ENCODE measurements around the gene SCPEP1.

The SCPEP1 gene

DNA sequence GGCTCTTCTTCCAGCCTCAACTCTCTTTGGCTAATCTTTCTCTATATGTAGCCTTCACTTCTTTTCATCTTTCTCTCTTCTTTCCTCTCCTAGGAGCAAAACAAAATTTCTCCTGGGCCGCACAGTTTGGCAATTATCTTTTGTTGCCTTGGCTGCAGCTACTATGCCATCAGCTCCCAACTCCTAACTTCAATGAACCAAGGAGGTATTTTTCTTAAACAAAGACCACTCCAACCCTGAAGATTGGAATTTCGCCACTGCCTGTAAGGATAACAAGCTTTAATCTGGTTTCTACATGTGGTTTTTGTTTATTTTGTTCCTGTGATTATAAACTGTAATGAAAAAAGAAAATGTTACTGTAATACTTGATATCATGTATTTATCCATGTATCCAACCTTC is 2.3 kb upstream of the SCPEP1 start:
- TF ChIP-seq TCF12 (IDR thresholded peaks at IDR 0.05; ENCODE audit: low read depth) = no peak
- TF ChIP-seq EGR1 (IDR thresholded peaks at IDR 0.05) = no peak
- no peak for TF ChIP-seq TAF1 (IDR thresholded peaks at IDR 0.05; ENCODE audit: low read depth)
- no peak for TF ChIP-seq EP300 (IDR thresholded peaks at IDR 0.05; ENCODE audit: borderline replicate concordance)
- no peak for TF ChIP-seq RAD21 (IDR thresholded peaks at IDR 0.05; ENCODE audit: low read depth)
- TF ChIP-seq CREB1 (IDR thresholded peaks at IDR 0.05; ENCODE audit: low read depth) = no peak
- no peak for TF ChIP-seq YY1 (IDR thresholded peaks at IDR 0.05; ENCODE audit: low read depth)
- no peak for TF ChIP-seq ZBTB7A (IDR thresholded peaks at IDR 0.05; ENCODE audit: low read depth)
- TF ChIP-seq, protein P1, sequence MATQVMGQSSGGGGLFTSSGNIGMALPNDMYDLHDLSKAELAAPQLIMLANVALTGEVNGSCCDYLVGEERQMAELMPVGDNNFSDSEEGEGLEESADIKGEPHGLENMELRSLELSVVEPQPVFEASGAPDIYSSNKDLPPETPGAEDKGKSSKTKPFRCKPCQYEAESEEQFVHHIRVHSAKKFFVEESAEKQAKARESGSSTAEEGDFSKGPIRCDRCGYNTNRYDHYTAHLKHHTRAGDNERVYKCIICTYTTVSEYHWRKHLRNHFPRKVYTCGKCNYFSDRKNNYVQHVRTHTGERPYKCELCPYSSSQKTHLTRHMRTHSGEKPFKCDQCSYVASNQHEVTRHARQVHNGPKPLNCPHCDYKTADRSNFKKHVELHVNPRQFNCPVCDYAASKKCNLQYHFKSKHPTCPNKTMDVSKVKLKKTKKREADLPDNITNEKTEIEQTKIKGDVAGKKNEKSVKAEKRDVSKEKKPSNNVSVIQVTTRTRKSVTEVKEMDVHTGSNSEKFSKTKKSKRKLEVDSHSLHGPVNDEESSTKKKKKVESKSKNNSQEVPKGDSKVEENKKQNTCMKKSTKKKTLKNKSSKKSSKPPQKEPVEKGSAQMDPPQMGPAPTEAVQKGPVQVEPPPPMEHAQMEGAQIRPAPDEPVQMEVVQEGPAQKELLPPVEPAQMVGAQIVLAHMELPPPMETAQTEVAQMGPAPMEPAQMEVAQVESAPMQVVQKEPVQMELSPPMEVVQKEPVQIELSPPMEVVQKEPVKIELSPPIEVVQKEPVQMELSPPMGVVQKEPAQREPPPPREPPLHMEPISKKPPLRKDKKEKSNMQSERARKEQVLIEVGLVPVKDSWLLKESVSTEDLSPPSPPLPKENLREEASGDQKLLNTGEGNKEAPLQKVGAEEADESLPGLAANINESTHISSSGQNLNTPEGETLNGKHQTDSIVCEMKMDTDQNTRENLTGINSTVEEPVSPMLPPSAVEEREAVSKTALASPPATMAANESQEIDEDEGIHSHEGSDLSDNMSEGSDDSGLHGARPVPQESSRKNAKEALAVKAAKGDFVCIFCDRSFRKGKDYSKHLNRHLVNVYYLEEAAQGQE (IDR thresholded peaks at IDR 0.05; ENCODE audit: low read depth) = no peak
- TF ChIP-seq NFIC (IDR thresholded peaks at IDR 0.05) = no peak

DNA sequence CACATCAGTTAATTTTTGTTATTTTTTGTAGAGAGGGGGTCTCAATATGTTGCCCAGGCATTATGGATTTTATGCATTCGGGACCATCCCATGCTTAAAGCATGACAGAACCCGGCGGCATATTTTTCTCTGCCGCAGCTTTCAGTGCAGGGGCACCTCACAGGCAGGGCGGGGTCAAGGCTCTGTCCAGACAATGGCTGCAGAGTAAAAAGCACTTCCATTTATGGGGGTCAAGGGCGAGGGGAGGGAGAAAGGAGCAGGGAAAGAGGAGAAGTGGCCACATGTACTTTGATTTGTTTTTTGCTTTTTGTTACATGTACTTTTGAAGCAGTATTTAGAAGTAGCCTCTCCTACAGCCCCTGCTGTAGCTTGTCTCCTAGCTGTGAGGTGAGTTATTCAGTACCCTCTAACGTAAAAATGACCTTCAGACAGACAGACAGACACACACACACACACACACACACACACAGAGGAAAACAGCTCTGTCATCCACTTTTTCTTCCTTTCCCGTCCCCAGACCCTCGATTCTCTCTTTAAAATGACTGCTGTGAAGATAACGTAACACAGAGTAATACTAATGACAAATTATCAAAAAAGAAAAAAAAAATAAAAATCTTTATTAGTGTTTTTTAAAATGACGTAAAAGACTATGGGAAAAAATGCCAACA is 856 bp upstream of the SCPEP1 start:
- TF ChIP-seq CEBPB (IDR thresholded peaks at IDR 0.05) (no peak), TCF12 (IDR thresholded peaks at IDR 0.05; ENCODE audit: low read depth) (no peak), EGR1 (IDR thresholded peaks at IDR 0.05) (no peak), ZBTB7A (IDR thresholded peaks at IDR 0.05; ENCODE audit: low read depth) (no peak), NFIC (IDR thresholded peaks at IDR 0.05) (no peak), EP300 (IDR thresholded peaks at IDR 0.05; ENCODE audit: borderline replicate concordance) (no peak)
- TF ChIP-seq, protein P2, sequence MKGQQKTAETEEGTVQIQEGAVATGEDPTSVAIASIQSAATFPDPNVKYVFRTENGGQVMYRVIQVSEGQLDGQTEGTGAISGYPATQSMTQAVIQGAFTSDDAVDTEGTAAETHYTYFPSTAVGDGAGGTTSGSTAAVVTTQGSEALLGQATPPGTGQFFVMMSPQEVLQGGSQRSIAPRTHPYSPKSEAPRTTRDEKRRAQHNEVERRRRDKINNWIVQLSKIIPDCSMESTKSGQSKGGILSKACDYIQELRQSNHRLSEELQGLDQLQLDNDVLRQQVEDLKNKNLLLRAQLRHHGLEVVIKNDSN (IDR thresholded peaks at IDR 0.05) = no peak

DNA sequence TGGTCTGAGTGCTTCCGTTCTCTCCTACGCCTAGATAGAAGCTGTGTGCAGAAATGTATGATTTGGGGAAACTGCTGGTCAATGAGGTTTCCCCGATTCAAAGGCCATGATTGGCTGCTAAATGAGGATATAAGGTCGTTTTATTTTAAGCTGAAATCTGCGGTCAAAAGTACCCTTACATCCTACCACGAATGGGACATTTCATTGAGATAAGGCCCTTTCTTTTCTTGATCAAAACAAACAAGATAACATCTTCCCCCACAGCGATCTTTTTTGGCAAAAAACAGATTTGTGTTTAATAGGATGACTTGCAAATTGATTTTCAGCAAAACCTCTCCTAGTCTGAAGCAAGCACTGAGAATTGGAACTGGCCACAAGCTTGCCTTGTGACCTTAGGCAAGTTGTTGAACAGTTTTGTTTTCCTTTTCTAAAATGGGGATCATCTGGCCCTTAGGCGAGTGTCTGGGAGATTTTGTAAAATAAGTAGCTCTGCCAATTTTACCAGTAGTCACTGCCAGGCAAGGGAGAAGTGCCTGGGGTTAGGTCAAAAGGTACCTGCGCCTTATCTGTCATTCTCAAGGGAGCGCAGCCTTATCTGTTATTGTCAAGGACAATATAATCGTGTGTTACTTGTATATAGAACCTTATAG is 635 bp downstream of the SCPEP1 start:
- TF ChIP-seq TEAD4 (IDR thresholded peaks at IDR 0.05) = no peak
- TF ChIP-seq EGR1 (IDR thresholded peaks at IDR 0.05) = no peak

DNA sequence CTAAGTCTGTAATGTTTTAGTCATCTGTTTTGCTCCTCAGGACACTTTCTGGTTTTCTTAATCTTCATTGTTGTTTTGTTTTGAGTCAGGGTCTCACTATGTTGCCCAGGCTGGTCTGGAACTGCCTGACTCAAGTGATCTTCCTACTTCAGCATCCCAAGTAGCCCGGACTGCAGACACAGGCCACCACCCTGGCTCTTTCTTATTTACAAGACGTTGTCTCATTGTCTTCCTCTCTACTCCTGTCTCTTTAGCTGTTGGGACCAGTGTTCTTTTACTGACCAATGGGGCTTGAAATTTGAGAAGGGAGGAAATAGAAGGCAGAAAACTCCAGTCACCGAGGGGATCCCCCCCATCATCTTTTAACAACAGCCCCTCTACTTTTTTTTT is 1.2 kb downstream of the SCPEP1 start:
- TF ChIP-seq TEAD4 (IDR thresholded peaks at IDR 0.05) (no peak), TAF1 (IDR thresholded peaks at IDR 0.05; ENCODE audit: low read depth) (no peak), TCF12 (IDR thresholded peaks at IDR 0.05; ENCODE audit: low read depth) (no peak), CREB1 (IDR thresholded peaks at IDR 0.05; ENCODE audit: low read depth) (no peak), CEBPB (IDR thresholded peaks at IDR 0.05) (no peak)
- TF ChIP-seq, protein P3, sequence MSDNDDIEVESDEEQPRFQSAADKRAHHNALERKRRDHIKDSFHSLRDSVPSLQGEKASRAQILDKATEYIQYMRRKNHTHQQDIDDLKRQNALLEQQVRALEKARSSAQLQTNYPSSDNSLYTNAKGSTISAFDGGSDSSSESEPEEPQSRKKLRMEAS (IDR thresholded peaks at IDR 0.05) = no peak
- TF ChIP-seq, protein P2 (IDR thresholded peaks at IDR 0.05) = no peak

DNA sequence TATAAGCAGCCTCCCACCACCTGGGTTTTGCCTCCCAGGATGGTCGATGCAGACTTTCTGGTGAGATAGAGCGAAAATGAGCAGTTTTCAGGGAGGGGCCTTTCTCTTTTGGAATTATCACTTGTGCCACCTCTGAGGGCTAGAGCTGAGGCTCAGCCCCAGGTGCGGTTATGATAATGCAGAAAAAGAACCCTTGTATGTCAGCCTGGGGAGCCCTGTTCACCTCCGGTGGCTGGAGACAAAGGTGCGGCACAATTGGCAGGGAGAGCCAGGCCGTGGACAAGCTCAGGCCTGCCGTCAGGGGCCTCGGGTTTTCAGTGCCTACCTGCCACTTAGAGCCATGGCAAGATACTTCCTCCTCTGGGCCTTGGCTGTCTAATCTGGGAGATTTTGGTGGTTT is 4.4 kb downstream of the SCPEP1 start:
- TF ChIP-seq, protein P1 (IDR thresholded peaks at IDR 0.05; ENCODE audit: low read depth) = no peak
- TF ChIP-seq NFIC (IDR thresholded peaks at IDR 0.05) (no peak), YY1 (IDR thresholded peaks at IDR 0.05; ENCODE audit: low read depth) (no peak), TEAD4 (IDR thresholded peaks at IDR 0.05) (no peak), TCF12 (IDR thresholded peaks at IDR 0.05; ENCODE audit: low read depth) (no peak), RAD21 (IDR thresholded peaks at IDR 0.05; ENCODE audit: low read depth) (no peak), CEBPB (IDR thresholded peaks at IDR 0.05) (no peak), CREB1 (IDR thresholded peaks at IDR 0.05; ENCODE audit: low read depth) (no peak), TAF1 (IDR thresholded peaks at IDR 0.05; ENCODE audit: low read depth) (no peak)
- TF ChIP-seq, protein P3 (IDR thresholded peaks at IDR 0.05) = no peak

DNA sequence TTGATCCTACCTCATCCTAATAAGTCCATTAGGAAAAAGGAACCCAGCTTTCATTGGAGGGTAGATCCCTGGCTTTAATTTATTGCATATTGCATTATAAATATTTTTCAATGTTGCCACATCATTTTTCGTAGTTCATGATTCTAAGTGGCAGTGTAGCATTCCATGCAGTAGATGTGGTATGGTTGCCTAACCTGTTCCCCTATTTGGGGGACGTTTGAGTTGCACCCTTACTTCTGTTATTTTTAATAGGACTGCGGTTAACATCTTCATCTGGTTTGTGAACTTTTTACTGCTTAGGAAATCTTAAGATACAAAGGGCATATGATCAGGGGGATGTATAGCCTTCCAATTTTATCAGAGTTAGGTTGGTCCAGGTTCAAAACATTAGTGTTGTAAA is 5.4 kb downstream of the SCPEP1 start:
- TF ChIP-seq EGR1 (IDR thresholded peaks at IDR 0.05) (no peak), CREB1 (IDR thresholded peaks at IDR 0.05; ENCODE audit: low read depth) (no peak), NFIC (IDR thresholded peaks at IDR 0.05) (no peak), FOXM1 (IDR thresholded peaks at IDR 0.05; ENCODE audit: borderline replicate concordance, low read depth) (no peak), TAF1 (IDR thresholded peaks at IDR 0.05; ENCODE audit: low read depth) (no peak), TEAD4 (IDR thresholded peaks at IDR 0.05) (no peak), EP300 (IDR thresholded peaks at IDR 0.05; ENCODE audit: borderline replicate concordance) (no peak), ZBTB7A (IDR thresholded peaks at IDR 0.05; ENCODE audit: low read depth) (no peak), RAD21 (IDR thresholded peaks at IDR 0.05; ENCODE audit: low read depth) (no peak), YY1 (IDR thresholded peaks at IDR 0.05; ENCODE audit: low read depth) (no peak), TCF12 (IDR thresholded peaks at IDR 0.05; ENCODE audit: low read depth) (no peak), CEBPB (IDR thresholded peaks at IDR 0.05) (no peak)
- TF ChIP-seq, protein P2 (IDR thresholded peaks at IDR 0.05) = no peak
- TF ChIP-seq, protein P3 (IDR thresholded peaks at IDR 0.05) = no peak
- TF ChIP-seq, protein P1 (IDR thresholded peaks at IDR 0.05; ENCODE audit: low read depth) = no peak

All from Ishikawa (cell line).